GM10266 (cell line): ENCODE results near the gene OCA2.

Source experiments
- DNase-seq: peaks from one replicate; pipeline ENCODE4 v3.0.0; 2012; ENCODE audit errors: extremely low spot score
- CTCF ChIP-seq: IDR thresholded peaks from 2 replicates; pipeline ENCODE4 v1.5.1; 2012; ENCODE audit warnings: mild to moderate bottlenecking, low read depth; ENCODE audit not compliant: control insufficient read depth, insufficient read depth; ENCODE audit errors: missing control alignments

Gene OCA2

GRCh38 chr15:27990521-27991515 is 108.3 kb downstream of the OCA2 start:
- no peak for DNase-seq

GRCh38 chr15:27989838-27990237 is 109.3 kb downstream of the OCA2 start:
- no peak for DNase-seq
- no peak for TF ChIP-seq CTCF

More at GRCh38 chr15:27990521-27991515, 108.3 kb downstream of the OCA2 start:
- no peak for TF ChIP-seq CTCF

- DNase-seq = no peak
- no peak for TF ChIP-seq CTCF
Measured at GRCh38 chr15:27989427-27989826, 109.7 kb downstream of the OCA2 start.

- TF ChIP-seq CTCF = no peak
- no peak for DNase-seq
Measured at GRCh38 chr15:27985099-27985498, 114.0 kb downstream of the OCA2 start.

- DNase-seq = no peak
- no peak for TF ChIP-seq CTCF
Measured at GRCh38 chr15:27983496-27983895, 115.6 kb downstream of the OCA2 start.

- no peak for TF ChIP-seq CTCF
Measured at GRCh38 chr15:27977696-27978095, 121.4 kb downstream of the OCA2 start.

GRCh38 chr15:27973886-27974285 is 125.2 kb downstream of the OCA2 start:
- no peak for DNase-seq
- no peak for TF ChIP-seq CTCF

More at GRCh38 chr15:27977696-27978095, 121.4 kb downstream of the OCA2 start:
- DNase-seq = no peak
